Tibial nerve (tissue), 3 donors: ENCODE data around the gene PRMT1.

ENCODE experiments used
- POLR2A ChIP-seq, 2 donors: fragments of 450-650 bp; IDR thresholded peaks; one replicate each; pipeline ENCODE4 v1.6.1; 2017; ENCODE audit warnings: antibody characterized with exemption in 2 of 2, mild to moderate bottlenecking in 2 of 2, moderate library complexity in 2 of 2
- TF ChIP-seq, protein P1 (sequence below), 5 experiments: fragments of 200-600 bp in 3 of 5; fragments of 450-650 bp in 2 of 5; sonication (generic) in 3 of 5; IDR thresholded peaks; one replicate each; pipeline ENCODE4 v1.5.1; 2016 to 2019; ENCODE audit warnings: antibody characterized with exemption in 5 of 5, mild to moderate bottlenecking in 3 of 5, moderate library complexity in 2 of 5

DNA sequence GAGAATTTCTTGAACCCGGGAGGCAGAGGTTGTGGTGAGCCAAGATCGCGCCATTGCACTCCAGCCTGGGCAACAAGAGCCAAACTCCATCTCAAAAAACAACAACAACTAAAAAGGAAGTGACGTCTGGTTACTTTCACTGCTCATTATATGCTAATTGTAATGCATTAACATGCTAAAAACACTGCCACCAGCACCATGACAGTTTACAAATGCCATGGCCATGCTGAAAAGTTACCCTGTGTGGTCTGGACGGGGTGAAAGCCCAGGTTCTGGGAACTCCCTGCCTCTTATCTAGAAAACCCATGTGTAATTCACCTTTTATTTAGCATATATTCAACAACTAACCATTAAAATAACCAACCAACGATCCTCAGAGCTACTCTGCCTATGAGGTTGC is 41.9 kb downstream of the PRMT1 start:
- TF ChIP-seq, protein P1, sequence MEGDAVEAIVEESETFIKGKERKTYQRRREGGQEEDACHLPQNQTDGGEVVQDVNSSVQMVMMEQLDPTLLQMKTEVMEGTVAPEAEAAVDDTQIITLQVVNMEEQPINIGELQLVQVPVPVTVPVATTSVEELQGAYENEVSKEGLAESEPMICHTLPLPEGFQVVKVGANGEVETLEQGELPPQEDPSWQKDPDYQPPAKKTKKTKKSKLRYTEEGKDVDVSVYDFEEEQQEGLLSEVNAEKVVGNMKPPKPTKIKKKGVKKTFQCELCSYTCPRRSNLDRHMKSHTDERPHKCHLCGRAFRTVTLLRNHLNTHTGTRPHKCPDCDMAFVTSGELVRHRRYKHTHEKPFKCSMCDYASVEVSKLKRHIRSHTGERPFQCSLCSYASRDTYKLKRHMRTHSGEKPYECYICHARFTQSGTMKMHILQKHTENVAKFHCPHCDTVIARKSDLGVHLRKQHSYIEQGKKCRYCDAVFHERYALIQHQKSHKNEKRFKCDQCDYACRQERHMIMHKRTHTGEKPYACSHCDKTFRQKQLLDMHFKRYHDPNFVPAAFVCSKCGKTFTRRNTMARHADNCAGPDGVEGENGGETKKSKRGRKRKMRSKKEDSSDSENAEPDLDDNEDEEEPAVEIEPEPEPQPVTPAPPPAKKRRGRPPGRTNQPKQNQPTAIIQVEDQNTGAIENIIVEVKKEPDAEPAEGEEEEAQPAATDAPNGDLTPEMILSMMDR (IDR thresholded peaks at IDR 0.05) = no peak
- no peak for TF ChIP-seq POLR2A (IDR thresholded peaks at IDR 0.05)
